SU-DHL-6 (cell line): ENCODE measurements around the gene TNS1.

Experiments
- EZH2phosphoT487 ChIP-seq: fragments of 200-600 bp; sonication (generic), shearing (Covaris generic); conservative IDR thresholded peaks from 2 replicates; pipeline ENCODE4 v1.6.1; 2018; ENCODE audit warnings: mild to moderate bottlenecking, antibody characterized with exemption, low read length, moderate library complexity, mixed read lengths
- TF ChIP-seq, protein P1 (sequence below): fragments of 200-600 bp; sonication (generic); IDR thresholded peaks from one replicate; pipeline ENCODE4 v1.5.1; 2017; ENCODE audit warnings: antibody characterized with exemption, mild to moderate bottlenecking, low read length, moderate library complexity; ENCODE audit not compliant: insufficient read depth, poor library complexity, severe bottlenecking

- TF ChIP-seq, protein P1, sequence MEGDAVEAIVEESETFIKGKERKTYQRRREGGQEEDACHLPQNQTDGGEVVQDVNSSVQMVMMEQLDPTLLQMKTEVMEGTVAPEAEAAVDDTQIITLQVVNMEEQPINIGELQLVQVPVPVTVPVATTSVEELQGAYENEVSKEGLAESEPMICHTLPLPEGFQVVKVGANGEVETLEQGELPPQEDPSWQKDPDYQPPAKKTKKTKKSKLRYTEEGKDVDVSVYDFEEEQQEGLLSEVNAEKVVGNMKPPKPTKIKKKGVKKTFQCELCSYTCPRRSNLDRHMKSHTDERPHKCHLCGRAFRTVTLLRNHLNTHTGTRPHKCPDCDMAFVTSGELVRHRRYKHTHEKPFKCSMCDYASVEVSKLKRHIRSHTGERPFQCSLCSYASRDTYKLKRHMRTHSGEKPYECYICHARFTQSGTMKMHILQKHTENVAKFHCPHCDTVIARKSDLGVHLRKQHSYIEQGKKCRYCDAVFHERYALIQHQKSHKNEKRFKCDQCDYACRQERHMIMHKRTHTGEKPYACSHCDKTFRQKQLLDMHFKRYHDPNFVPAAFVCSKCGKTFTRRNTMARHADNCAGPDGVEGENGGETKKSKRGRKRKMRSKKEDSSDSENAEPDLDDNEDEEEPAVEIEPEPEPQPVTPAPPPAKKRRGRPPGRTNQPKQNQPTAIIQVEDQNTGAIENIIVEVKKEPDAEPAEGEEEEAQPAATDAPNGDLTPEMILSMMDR, result no peak
- TF ChIP-seq EZH2phosphoT487, result no peak
Observed at GRCh38 chr2:217924346-217924901, 78.4 kb downstream of the TNS1 start.
